IMR-90 (cell line): ENCODE results near the gene KRTAP7-1. TPM values are rescaled to one million over a fixed set of nuclear protein-coding genes. Genes with fewer than 3 reads are reported as not detected.

ENCODE experiments used
- ATAC-seq: fragments of 200-7000 bp; cut with Tn5 transposase; 2 replicates; pipeline ENCODE4 v1.9.1; 2020; ENCODE audit warnings: low read depth, mild to moderate bottlenecking, moderate library complexity
- BruUV-seq: library from RNA; stranded (reverse); fragments of 400-500 nt; replicated peaks from 2 replicates; lab custom pipeline; 2021; lab: Mats Ljungman, UMichigan
- CTCF ChIA-PET: fragments of 300-600 bp; formaldehyde crosslinking; extraction: SDS; loops from one replicate; lab custom pipeline; 2021; ENCODE audit warnings: antibody characterized with exemption; lab: Yijun Ruan, JAX
- POLR2A ChIA-PET: fragments of 300-600 bp; sonication (Branson Sonifier 250); formaldehyde crosslinking; loops from one replicate; lab custom pipeline; 2022; ENCODE audit warnings: antibody characterized with exemption; ENCODE audit not compliant: unreplicated experiment; lab: Charles Lee
- DNase-seq: peaks from one replicate; pipeline ENCODE4 v3.0.0; 2013
- H2AFZ ChIP-seq: replicated peaks from 2 replicates; pipeline ENCODE3; 2013; ENCODE audit warnings: low read length, mild to moderate bottlenecking; ENCODE audit not compliant: poor library complexity
- H2AK5ac ChIP-seq: 2 replicates; pipeline ENCODE4 v1.6.1; 2013; ENCODE audit warnings: low read depth, low read length, inconsistent platforms
- H2AK9ac ChIP-seq: replicated peaks from 2 replicates; pipeline ENCODE3; 2013; ENCODE audit warnings: mild to moderate bottlenecking, low read depth, low read length, moderate library complexity; ENCODE audit not compliant: poor library complexity
- H2BK120ac ChIP-seq: 2 replicates; pipeline ENCODE4 v1.6.1; 2013; ENCODE audit warnings: low read depth, low read length, inconsistent platforms
- H2BK15ac ChIP-seq: 3 replicates; pipeline ENCODE4 v1.6.1; 2013; ENCODE audit warnings: low read depth, low read length, inconsistent platforms
- H2BK20ac ChIP-seq: 2 replicates; pipeline ENCODE4 v1.6.1; 2013; ENCODE audit warnings: low read depth, mild to moderate bottlenecking, inconsistent platforms, low read length, moderate library complexity
- H2BK5ac ChIP-seq: 2 replicates; pipeline ENCODE4 v1.6.1; 2013; ENCODE audit warnings: mild to moderate bottlenecking, low read depth, low read length, inconsistent platforms; ENCODE audit not compliant: poor library complexity, severe bottlenecking
- H3K14ac ChIP-seq: replicated peaks from 2 replicates; pipeline ENCODE4 v1.6.1; 2013; ENCODE audit warnings: low read depth, low read length, inconsistent platforms
- H3K18ac ChIP-seq: 2 replicates; pipeline ENCODE4 v1.6.1; 2013; ENCODE audit warnings: low read depth, low read length, control low read depth
- H3K23ac ChIP-seq: 2 replicates; pipeline ENCODE4 v1.6.1; 2013; ENCODE audit warnings: low read depth, low read length, inconsistent platforms
- H3K27ac ChIP-seq: 2 replicates; pipeline ENCODE4 v1.5.1; 2013; ENCODE audit warnings: mild to moderate bottlenecking, control low read depth, low read length; ENCODE audit not compliant: insufficient read depth
- H3K27me3 ChIP-seq: 2 replicates; pipeline ENCODE4 v1.6.1; 2013; ENCODE audit warnings: low read length; ENCODE audit not compliant: control insufficient read depth, insufficient read depth
- H3K36me3 ChIP-seq: 2 replicates; pipeline ENCODE4 v1.6.1; 2013; ENCODE audit warnings: low read length, mixed read lengths; ENCODE audit not compliant: control insufficient read depth, insufficient read depth
- H3K4ac ChIP-seq: 2 replicates; pipeline ENCODE4 v1.6.1; 2013; ENCODE audit warnings: low read depth, low read length, inconsistent platforms
- H3K4me1 ChIP-seq: 2 replicates; pipeline ENCODE4 v1.6.1; 2013; ENCODE audit warnings: low read length, mixed read lengths; ENCODE audit not compliant: control insufficient read depth, insufficient read depth
- H3K4me2 ChIP-seq: 2 replicates; pipeline ENCODE4 v1.6.1; 2013; ENCODE audit warnings: low read depth, mild to moderate bottlenecking, control low read depth, low read length, moderate library complexity
- H3K4me3 ChIP-seq: 2 replicates; pipeline ENCODE4 v1.5.1; 2013; ENCODE audit warnings: low read depth, mild to moderate bottlenecking, control low read depth, low read length, moderate library complexity; ENCODE audit not compliant: insufficient read depth
- H3K56ac ChIP-seq: 2 replicates; pipeline ENCODE4 v1.6.1; 2013; ENCODE audit warnings: low read length, inconsistent platforms; ENCODE audit not compliant: insufficient read depth; ENCODE audit errors: extremely low read depth
- H3K79me1 ChIP-seq, 2 experiments: 2 replicates each; pipeline ENCODE4 v1.6.1; 2013; ENCODE audit warnings: low read length in 2 of 2, inconsistent platforms in 1 of 2, low read depth in 1 of 2
- H3K9ac ChIP-seq: 2 replicates; pipeline ENCODE4 v1.6.1; 2013; ENCODE audit warnings: low read depth, low read length, control low read depth
- H3K9me1 ChIP-seq: 2 replicates; pipeline ENCODE4 v1.6.1; 2013; ENCODE audit warnings: low read length, inconsistent platforms; ENCODE audit not compliant: insufficient read depth
- H3K9me3 ChIP-seq: 2 replicates; pipeline ENCODE4 v1.6.1; 2013; ENCODE audit warnings: low read length; ENCODE audit not compliant: control insufficient read depth, insufficient read depth
- H4K20me1 ChIP-seq: 2 replicates; pipeline ENCODE4 v1.6.1; 2013; ENCODE audit warnings: low read length, inconsistent platforms; ENCODE audit not compliant: insufficient read depth
- H4K5ac ChIP-seq: 2 replicates; pipeline ENCODE4 v1.6.1; 2013; ENCODE audit warnings: mild to moderate bottlenecking, low read depth, low read length, control low read depth
- H4K8ac ChIP-seq, 2 experiments: 2 replicates each; pipeline ENCODE4 v1.6.1; 2013; ENCODE audit warnings: low read depth in 2 of 2, low read length in 2 of 2, control low read depth in 1 of 2, inconsistent platforms in 1 of 2
- H4K91ac ChIP-seq: 2 replicates; pipeline ENCODE4 v1.6.1; 2013; ENCODE audit warnings: low read depth, low read length, inconsistent platforms; ENCODE audit not compliant: insufficient read depth
- BHLHE40 ChIP-seq: fragments of 150-350 bp; IDR thresholded peaks from 2 replicates; pipeline ENCODE4 v1.6.1; 2016; ENCODE audit warnings: mild to moderate bottlenecking, low read depth, low read length
- CEBPB ChIP-seq: IDR thresholded peaks from 2 replicates; pipeline ENCODE4 v1.6.1; 2012; ENCODE audit warnings: low read depth, low read length, improper control_type of control experiment
- CHD1 ChIP-seq: IDR thresholded peaks from 2 replicates; pipeline ENCODE4 v1.6.1; 2012; ENCODE audit warnings: low read depth, low read length, improper control_type of control experiment
- FOS ChIP-seq: fragments of 150-350 bp; IDR thresholded peaks from 2 replicates; pipeline ENCODE4 v1.6.1; 2016; ENCODE audit warnings: low read depth, low read length
- MAFK ChIP-seq: IDR thresholded peaks from 2 replicates; pipeline ENCODE4 v1.6.1; 2012; ENCODE audit warnings: low read depth, low read length, improper control_type of control experiment
- MAZ ChIP-seq: IDR thresholded peaks from 2 replicates; pipeline ENCODE4 v1.6.1; 2012; ENCODE audit warnings: low read depth, mild to moderate bottlenecking, low read length, improper control_type of control experiment, moderate library complexity, borderline replicate concordance
- NFE2L2 ChIP-seq: fragments of 150-350 bp; IDR thresholded peaks from 2 replicates; pipeline ENCODE4 v1.6.1; 2016; ENCODE audit warnings: low read depth, mild to moderate bottlenecking, low read length
- POLR2A ChIP-seq: IDR thresholded peaks from 2 replicates; pipeline ENCODE4 v1.6.1; 2012; ENCODE audit warnings: mild to moderate bottlenecking, low read depth, low read length
- RCOR1 ChIP-seq: IDR thresholded peaks from 2 replicates; pipeline ENCODE4 v1.6.1; 2012; ENCODE audit warnings: mild to moderate bottlenecking, low read length, improper control_type of control experiment; ENCODE audit not compliant: insufficient replicate concordance
- RFX5 ChIP-seq: IDR thresholded peaks from 2 replicates; pipeline ENCODE4 v1.8.0; 2012; ENCODE audit warnings: low read depth, mild to moderate bottlenecking, low read length, moderate library complexity
- SMC3 ChIP-seq: fragments of 150-350 bp; IDR thresholded peaks from 2 replicates; pipeline ENCODE4 v1.6.1; 2016; ENCODE audit warnings: low read depth, mild to moderate bottlenecking, antibody characterized with exemption, low read length, moderate library complexity
- WGBS, 2 experiments: methylation state at CpG; one replicate each; pipeline versions ENCODE4 v1.1.5 to v1.1.7; 2013; ENCODE audit warnings: missing lambda C conversion rate in 2 of 2; ENCODE audit not compliant: insufficient read length in 1 of 2; ENCODE audit errors: extremely low coverage in 2 of 2; 5-methylcytosine and 5-hydroxymethylcytosine counted together
- dilution Hi-C: fragments of 300-500 bp; cut with HindIII; formaldehyde crosslinking; loops from one replicate; pipeline ENCODE4 v1.14.3; 2018; ENCODE audit warnings: low sequenced_read_pairs; ENCODE audit not compliant: unreplicated experiment
- in situ Hi-C: fragments of 300-500 bp; cut with MboI; formaldehyde crosslinking; loops from 3 replicates; pipeline ENCODE4 v1.14.3; 2019; ENCODE audit warnings: low sequenced_read_pairs, inconsistent platforms, mixed read lengths
- intact Hi-C: fragments of 100-400 bp; cut with micrococcal nuclease; formaldehyde crosslinking; loops from 2 replicates; pipeline ENCODE4 v1.10.0; 2022
- polyA plus RNA-seq, 3 experiments: library from polyadenylated mRNA; depleted of rRNA; stranded (reverse); fragments of >200 nt; gene quantifications; 2 replicates each; pipeline ENCODE4 v1.2.3, GENCODE V29; 2012; ENCODE audit warnings: low replicate concordance in 1 of 3
- total RNA-seq: library from RNA; depleted of rRNA; stranded (reverse); fragments of >200 nt; gene quantifications from 2 replicates; pipeline ENCODE4 v1.2.3, GENCODE V29; 2012
- TF ChIP-seq, protein P1 (sequence below): conservative IDR thresholded peaks from 2 replicates; pipeline ENCODE4 v1.5.1; 2012; ENCODE audit warnings: mild to moderate bottlenecking, low read depth, low read length, improper control_type of control experiment
- TF ChIP-seq, protein P2 (sequence below): fragments of 150-350 bp; IDR thresholded peaks from 2 replicates; pipeline ENCODE4 v1.6.1; 2017; ENCODE audit warnings: mild to moderate bottlenecking, antibody characterized with exemption, low read length, low read depth

KRTAP7-1 gene
- total and polyA plus RNA-seq, 2 of the 4 experiments (the other 2 are of a cell fraction), result not detected

DNA sequence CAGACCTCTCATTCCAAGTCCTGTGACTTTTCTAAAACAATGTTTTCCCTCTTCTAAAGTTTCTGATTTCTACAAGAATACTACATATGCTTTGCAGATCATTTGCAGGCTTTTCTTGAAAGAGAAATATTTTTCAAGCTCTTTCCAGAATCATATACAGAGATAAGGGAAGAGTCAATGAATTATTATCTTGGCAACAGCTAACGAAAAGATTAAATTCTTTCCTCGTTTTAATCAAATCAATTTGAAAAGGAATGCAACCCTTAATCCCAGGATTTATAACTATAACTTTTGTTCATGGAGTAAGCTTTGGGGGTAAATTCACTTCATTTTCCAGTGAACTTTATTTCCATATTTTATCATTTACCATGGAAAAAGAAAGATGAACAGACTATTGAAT is 45.0 kb upstream of the KRTAP7-1 start:
- BruUV-seq, result no TSS peak

More for the DNA sequence above, 45.0 kb upstream of the KRTAP7-1 start:
- no peak overlapping the region for H3K14ac ChIP-seq
- ATAC-seq (no peak), DNase-seq (no peak)
- no peak overlapping the region for H4K91ac ChIP-seq
- dilution Hi-C loops, result no loop called here
- H4K8ac ChIP-seq, result no peak overlapping the region
- ChIA-PET POLR2A (no interaction called here), CTCF (interaction anchor here (0.6 kb wide), 1 partner anchor 37 kb away, joined by 6 read pairs; no protein-coding TSS in a partner anchor)
- no peak overlapping the region for H2BK15ac ChIP-seq
- no peak overlapping the region for H3K18ac ChIP-seq
- H2AK5ac ChIP-seq, result no peak overlapping the region
- no CpG with 5 or more reads among the region's 2 CpGs for WGBS, 2 experiments
- in situ Hi-C loops, result no loop called here
- H2BK5ac ChIP-seq, result no peak overlapping the region
- H2AK9ac ChIP-seq, result no peak overlapping the region
- H4K20me1 ChIP-seq, result no peaks in the 10 kb centered on the region
- no peak overlapping the region for H2AFZ ChIP-seq
- no peak overlapping the region for H2BK20ac ChIP-seq
- H3K79me1 ChIP-seq, result no peaks in the 10 kb centered on the region
- no peak overlapping the region for H3K4me2 ChIP-seq
- H3K56ac ChIP-seq, result no peak overlapping the region
- H3K27me3 ChIP-seq, result no peaks in the 10 kb centered on the region
- no peak overlapping the region for H2BK120ac ChIP-seq
- H4K5ac ChIP-seq, result no peak overlapping the region
- H3K4me1 ChIP-seq, result no peaks in the 10 kb centered on the region
- TF ChIP-seq NFE2L2, result no peak
- TF ChIP-seq, protein P1, sequence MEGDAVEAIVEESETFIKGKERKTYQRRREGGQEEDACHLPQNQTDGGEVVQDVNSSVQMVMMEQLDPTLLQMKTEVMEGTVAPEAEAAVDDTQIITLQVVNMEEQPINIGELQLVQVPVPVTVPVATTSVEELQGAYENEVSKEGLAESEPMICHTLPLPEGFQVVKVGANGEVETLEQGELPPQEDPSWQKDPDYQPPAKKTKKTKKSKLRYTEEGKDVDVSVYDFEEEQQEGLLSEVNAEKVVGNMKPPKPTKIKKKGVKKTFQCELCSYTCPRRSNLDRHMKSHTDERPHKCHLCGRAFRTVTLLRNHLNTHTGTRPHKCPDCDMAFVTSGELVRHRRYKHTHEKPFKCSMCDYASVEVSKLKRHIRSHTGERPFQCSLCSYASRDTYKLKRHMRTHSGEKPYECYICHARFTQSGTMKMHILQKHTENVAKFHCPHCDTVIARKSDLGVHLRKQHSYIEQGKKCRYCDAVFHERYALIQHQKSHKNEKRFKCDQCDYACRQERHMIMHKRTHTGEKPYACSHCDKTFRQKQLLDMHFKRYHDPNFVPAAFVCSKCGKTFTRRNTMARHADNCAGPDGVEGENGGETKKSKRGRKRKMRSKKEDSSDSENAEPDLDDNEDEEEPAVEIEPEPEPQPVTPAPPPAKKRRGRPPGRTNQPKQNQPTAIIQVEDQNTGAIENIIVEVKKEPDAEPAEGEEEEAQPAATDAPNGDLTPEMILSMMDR, result no peak
- no peak for TF ChIP-seq POLR2A
- no peak for TF ChIP-seq FOS
- TF ChIP-seq MAFK, result no peak
- TF ChIP-seq CEBPB, result no peak
- TF ChIP-seq, protein P2, sequence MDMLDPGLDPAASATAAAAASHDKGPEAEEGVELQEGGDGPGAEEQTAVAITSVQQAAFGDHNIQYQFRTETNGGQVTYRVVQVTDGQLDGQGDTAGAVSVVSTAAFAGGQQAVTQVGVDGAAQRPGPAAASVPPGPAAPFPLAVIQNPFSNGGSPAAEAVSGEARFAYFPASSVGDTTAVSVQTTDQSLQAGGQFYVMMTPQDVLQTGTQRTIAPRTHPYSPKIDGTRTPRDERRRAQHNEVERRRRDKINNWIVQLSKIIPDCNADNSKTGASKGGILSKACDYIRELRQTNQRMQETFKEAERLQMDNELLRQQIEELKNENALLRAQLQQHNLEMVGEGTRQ, result no peak
- no peak for TF ChIP-seq SMC3
- no peak for TF ChIP-seq BHLHE40
- TF ChIP-seq RFX5, result no peak
- no peak for TF ChIP-seq MAZ
- no peak for TF ChIP-seq RCOR1
- no peak for TF ChIP-seq CHD1
- H3K27ac ChIP-seq, result no peak overlapping the region
- intact Hi-C loops, result no loop called here
- H3K9me1 ChIP-seq, result no peaks in the 10 kb centered on the region
- H3K23ac ChIP-seq, result no peak overlapping the region
- no peak overlapping the region for H3K4ac ChIP-seq
- H3K9me3 ChIP-seq, result peaks cover 12% of the 10 kb centered on the region
- no peaks in the 10 kb centered on the region for H3K36me3 ChIP-seq
- no peak overlapping the region for H3K4me3 ChIP-seq
- no peak overlapping the region for H3K9ac ChIP-seq
